GM19467 (cell line): ENCODE data around the gene C2CD4D.

ENCODE experiments used
- ATAC-seq: cut with Tn5 transposase; IDR thresholded peaks from one replicate; pipeline ENCODE4 v1.9.1; 2021; ENCODE audit warnings: mild to moderate bottlenecking, moderate library complexity; ENCODE audit not compliant: unreplicated experiment

C2CD4D gene

DNA sequence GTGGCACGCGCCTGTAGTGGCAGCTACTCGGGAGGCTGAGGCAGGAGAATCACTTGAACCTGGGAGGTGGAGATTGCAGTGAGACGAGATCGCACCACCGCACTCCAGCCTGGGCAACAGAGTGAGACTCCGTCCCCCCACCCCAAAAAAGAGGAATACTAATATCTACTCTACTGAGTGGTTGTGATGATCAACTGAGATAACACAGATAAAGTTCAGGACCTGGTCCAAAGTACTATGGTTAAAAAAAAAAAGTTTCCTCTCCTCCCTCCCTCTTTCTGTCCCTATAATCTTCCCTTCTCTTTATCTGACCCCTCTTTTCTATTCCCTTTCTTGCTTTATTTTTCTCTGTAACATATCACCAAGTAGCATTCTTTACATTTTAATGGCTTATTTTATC is 4.0 kb downstream of the C2CD4D start:
- ATAC-seq: no peak

GRCh38 chr1:151834239-151834638 is 5.4 kb downstream of the C2CD4D start:
- ATAC-seq: no peak

- ATAC-seq: no peak
Measured at GRCh38 chr1:151833172-151833900, 6.3 kb downstream of the C2CD4D start.

DNA sequence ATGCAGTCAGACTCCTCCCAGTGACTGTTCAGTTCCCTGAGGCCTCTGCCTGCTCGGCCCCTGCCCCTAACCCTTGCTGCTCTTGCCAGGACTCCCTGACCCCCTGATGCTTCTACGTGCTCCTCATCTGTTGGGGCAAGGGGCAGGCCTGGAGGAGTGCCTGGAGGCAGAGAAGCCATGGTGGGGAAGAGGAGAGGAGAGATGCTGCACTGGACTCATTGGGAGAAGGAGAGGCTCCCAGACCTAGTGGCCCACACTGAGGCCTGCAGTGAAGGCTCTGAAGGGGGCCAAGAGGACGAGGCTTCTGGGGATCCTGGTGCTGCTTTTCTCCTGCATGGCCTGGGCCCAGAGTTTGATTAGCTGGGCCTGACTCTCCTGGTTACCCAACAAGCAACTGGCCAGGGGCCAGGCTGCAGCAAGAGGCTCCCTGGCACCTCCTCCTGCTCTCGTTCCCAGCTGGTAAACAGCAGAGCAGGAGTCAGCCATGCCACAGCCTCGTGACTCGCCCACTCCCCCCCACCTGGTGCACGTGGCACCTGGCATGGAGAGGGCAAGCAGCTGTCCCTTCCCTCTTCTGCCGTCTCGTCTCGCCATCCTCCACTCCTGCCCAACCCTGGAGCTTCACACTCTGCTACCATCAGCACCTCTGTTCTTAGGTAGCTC is 7.2 kb downstream of the C2CD4D start:
- ATAC-seq: no peak

- no peak for ATAC-seq
Measured at GRCh38 chr1:151831605-151832004, 8.0 kb downstream of the C2CD4D start, which contains the start of gene RORC. Gene RORC (minus strand): TSS chr1:151831802. CDS start chr1:151831764, 38 bp downstream.

DNA sequence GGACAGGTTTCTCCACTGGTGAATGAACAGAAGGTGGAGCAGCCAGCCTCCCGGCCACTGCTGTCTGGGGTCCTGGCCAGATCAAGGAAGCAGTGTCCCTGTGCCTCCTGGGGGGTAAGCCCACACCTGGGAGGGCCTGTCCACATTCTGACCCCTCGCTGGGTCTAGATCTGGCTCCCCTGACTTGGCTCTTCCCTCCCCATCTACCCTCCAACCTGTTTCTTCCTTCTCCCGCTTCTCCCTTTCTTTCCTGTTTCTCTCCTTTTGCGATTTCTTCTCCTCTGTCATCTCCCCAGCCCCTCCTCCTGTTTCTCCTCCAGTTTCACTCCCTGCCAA is 8.4 kb downstream of the C2CD4D start:
- no peak for ATAC-seq

- no peak for ATAC-seq
Measured at GRCh38 chr1:151830055-151830454, 9.6 kb downstream of the C2CD4D start.

DNA sequence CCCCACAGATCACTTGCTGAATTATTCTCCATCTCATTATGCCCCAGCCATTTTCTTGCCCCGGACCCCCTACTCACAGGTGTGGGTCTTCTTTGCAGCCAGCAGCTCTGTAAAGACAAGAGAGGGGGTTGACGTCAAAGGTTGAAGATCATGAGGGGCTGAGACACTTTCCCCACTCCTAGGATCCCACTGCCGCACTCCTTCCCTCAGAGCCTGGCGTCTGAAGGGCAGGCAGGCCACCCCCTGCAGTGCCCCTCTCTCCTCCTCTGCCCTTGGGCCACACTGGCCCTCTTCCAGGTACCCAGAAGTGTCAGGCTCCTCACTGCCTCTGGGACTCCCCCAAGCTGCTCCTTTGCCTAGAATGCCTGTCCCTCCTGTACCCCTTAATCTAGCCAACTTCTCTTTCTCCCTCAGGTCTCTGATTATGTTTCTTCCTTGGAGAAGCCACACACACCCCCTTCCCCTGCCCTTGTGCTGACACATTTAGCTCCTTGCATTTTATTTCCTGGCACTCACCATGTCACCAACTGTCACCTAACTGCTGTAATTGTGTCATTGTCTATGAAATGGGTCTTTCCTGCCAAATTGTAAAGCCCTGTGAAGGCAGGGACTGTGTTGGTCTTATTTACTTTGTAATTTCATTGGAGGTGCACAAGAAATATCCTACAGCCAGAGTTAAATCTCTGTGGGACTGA is 10.1 kb downstream of the C2CD4D start:
- no peak for ATAC-seq

DNA sequence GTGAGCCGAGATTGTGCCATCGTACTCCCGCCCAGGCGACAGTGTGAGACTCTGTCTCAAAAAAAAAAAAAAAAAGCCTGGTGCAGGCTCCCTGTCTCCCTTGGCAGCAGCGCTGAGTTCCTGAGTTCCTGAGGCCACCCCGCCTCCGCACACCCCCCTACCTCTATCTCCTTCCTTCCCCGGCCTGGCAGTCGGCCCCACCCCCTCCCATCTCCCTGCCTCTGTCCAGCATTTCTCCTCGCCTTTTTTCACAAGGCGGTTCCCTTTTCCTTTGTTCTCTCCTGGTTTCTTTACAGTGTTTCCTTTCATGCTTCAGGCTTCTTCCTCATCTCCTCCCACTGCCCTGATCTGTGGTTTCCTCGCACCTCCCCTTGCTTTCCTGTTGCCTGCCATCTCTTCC is 10.7 kb downstream of the C2CD4D start:
- ATAC-seq: no peak

DNA sequence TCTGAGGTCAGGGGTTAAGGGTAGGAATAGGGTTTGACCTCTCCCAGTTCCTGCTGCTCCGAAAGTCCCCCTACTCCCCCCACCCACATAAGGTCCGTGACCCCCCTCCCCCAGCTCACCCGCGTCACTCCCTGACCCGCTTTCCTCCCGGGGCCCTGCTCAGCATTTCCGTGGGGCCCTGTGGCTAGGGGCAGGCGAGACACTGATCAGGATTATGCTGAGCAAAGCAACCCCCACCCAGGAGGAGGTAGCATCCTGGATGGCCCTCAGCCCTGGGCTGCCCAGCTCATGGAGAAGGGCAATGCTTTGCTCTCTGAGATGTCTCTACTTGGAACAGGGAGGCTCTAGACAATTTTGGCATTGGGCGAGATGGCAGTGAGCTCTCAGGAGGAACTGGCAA is 11.8 kb downstream of the C2CD4D start:
- no peak for ATAC-seq

DNA sequence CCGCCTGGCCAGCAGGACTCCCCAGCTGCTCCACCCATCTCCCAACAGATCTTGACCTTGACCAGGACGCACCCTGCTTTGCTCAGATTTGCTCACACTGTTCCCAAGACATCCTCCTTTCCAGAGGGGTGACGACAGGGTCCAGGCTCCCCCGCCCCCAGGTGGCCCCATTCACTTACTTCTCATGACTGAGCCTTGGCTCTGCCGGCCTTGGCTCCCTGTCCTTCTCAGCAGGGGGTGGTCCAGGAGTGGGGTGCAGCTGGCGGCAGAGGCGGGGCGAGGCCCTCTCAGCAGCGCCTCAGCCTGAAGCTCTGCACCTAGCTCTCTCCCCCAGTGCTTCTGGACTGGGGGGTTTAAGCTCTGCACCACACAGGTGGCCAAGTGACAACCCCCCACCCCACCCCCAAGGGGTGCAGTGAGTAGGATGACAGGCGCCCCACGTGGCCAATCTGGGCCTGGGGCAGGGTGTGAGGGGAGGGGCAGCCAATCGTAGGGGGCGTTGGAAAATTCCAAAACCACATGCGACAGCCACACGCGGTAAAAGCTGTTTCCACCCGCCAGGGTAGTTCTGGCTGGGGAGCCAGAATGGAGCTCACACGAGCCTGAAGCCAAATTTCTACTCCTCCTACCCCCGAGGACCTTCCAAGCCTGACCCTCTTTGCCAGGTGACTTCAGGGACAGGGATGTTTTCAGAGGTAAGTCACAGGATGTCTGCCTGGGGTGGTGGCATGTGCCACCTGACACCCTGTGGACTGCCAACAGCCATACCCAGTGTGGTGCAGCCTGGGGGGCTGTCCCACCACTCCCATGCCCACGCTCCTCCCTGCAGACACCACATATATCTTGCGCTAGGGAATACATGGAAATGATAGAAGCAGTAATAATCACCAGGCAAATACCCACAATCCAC is 13.6 kb downstream of the C2CD4D start:
- ATAC-seq: no peak

- no peak for ATAC-seq
Measured at GRCh38 chr1:151825204-151825603, 14.4 kb downstream of the C2CD4D start.

- ATAC-seq: no peak
Measured at GRCh38 chr1:151823175-151823574, 16.4 kb downstream of the C2CD4D start.

- no peak for ATAC-seq
Measured at GRCh38 chr1:151822404-151822803, 17.2 kb downstream of the C2CD4D start.

DNA sequence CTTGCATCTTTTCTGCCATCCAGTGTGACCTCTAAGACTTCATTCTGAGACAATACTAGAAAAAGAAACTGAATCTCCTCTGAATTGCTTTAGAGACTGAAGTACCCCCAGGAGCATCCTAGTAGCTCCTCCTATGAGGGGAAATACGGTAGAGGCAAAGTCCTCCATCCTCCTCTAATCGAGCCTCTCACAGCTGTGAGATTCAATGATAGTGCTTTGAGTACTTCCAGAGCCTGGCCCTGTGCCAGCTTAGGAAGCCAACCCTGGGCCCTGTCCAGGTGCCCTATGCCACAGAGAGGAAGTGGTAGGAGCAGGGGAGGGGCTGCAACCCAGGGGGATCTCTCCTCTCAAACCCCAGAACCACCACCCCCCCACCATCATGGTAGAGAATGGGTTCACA is 18.7 kb downstream of the C2CD4D start:
- no peak for ATAC-seq

DNA sequence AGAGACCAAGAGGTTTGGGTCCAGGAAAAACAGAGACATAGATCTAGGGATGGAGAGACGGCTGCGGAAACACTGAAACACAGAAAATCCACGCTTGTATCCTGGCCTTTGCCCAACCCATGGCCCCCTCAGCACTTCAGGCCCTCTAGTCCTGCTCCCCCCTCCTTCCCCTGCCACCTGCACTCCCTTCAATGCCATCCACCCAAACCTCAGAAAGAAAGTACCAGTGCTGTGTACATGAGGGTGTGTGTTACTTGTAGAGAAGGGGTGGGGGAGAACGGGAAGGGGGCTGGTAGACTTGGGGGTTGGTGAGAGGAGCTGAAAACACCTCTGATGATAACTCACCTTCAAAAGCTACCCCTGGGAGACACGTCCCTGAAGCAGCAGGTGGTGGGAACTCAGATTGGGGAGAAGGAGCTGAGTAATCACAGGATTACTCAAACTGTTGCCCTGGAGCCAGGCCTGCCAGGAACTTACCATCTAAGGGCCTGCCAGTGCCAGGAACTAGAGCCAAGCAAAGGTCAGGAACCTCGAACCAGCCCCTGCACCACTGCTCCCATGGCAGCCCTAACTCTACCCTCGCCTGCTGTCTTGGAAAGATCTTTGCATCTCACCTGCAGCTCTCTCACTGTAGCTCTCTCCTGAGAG is 19.5 kb downstream of the C2CD4D start:
- no peak for ATAC-seq

- no peak for ATAC-seq
Measured at GRCh38 chr1:151819227-151819835, 20.3 kb downstream of the C2CD4D start.

DNA sequence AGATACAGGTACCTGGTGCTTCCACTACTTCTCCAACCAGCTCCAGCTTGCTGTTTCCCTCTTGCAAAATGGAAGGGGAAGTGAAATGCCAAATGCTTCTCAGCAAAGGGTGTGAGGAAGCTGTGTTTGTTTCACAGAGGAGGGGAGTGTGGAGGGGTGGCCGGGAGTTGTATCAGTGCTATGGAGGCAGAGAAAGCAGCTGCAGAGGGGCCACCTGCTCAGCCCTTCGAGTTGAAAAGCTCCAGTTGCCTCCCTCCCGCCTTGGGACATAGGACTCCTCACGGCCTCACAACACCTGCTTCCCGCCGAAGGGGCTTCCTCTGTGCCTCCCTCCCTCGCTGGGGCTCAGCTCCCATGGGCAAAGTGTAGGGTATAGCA is 22.3 kb downstream of the C2CD4D start:
- no peak for ATAC-seq

DNA sequence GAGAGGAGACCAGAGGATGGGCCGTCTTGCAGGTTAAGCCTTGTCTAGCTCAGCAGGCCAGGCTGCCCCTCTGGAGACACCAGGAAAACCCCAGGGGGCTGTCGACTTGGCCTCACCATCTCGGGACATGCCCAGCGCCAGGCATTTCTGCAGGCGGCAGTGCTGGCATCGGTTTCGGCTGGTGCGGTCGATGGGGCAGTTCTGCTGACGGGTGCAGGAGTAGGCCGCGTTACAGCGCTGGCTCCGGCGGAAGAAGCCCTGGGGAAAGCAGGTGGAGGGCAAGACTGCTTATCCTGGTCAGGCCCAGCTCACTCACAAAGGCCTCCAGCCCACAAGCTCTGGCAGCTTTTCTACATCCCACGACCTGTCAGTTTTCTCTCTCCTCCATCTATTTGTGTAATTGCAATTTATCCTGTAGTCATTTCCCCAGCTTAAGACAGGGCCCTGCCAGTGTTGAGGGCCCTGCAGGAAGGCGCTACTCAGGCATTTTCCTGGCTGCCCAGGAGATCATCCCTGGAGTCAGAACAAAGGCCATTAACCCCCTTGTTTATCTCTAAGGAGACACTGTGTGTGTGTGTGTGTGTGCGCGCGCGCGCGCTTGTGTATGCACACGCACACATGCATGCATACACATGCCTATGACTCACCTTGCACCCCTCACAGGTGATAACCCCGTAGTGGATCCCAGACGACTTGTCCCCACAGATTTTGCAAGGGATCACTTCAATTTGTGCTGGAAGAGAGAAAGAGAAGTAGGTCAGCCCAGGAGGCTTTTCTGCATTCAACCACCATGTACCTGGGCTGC is 22.9 kb downstream of the C2CD4D start:
- no peak for ATAC-seq
